Common myeloid progenitor, CD34-positive (primary cell): Measurements from ENCODE around the gene ID1. TPM values are rescaled to one million over a fixed set of nuclear protein-coding genes. Genes with fewer than 3 reads are reported as not detected.

Experiments used
- CTCF ChIA-PET: fragments of 350-600 bp; sonication (Branson Sonifier 250); formaldehyde crosslinking; loops from one replicate; lab custom pipeline; 2021; ENCODE audit warnings: antibody characterized with exemption; lab: Charles Lee
- POLR2A ChIA-PET: fragments of 350-600 bp; sonication (Branson Sonifier 250); formaldehyde crosslinking; loops from one replicate; lab custom pipeline; 2021; ENCODE audit warnings: antibody characterized with exemption; lab: Charles Lee
- DNase-seq, 3 donors: peaks; one replicate each; pipeline versions ENCODE4 v3.0.0 to v3.0.0-alpha.2; 2013
- H3K27ac ChIP-seq, 2 experiments: 1 replicate in 1 of 2; 2 replicates in 1 of 2; pipeline ENCODE4 v1.7.0; 2013; ENCODE audit warnings: inconsistent platforms in 2 of 2, low read length in 2 of 2, mild to moderate bottlenecking in 2 of 2, low read depth in 1 of 2, moderate library complexity in 1 of 2; ENCODE audit not compliant: severe bottlenecking in 2 of 2, insufficient read depth in 1 of 2, poor library complexity in 1 of 2
- H3K27me3 ChIP-seq, 5 experiments: replicated peaks in 2 of 5; 1 replicate in 3 of 5; 2 replicates in 2 of 5; pipeline versions ENCODE4 v1.6.1 to v1.7.0; 2013; ENCODE audit warnings: low read length in 4 of 5, mild to moderate bottlenecking in 2 of 5, moderate library complexity in 2 of 5, inconsistent platforms in 1 of 5; ENCODE audit not compliant: insufficient read depth in 5 of 5, control insufficient read depth in 4 of 5
- H3K36me3 ChIP-seq, 4 experiments: 1 replicate in 2 of 4; 2 replicates in 2 of 4; pipeline versions ENCODE4 v1.6.1 to v1.7.0; 2013; ENCODE audit warnings: low read length in 3 of 4, control low read depth in 1 of 4, mild to moderate bottlenecking in 1 of 4; ENCODE audit not compliant: control insufficient read depth in 4 of 4, insufficient read depth in 4 of 4
- H3K4me1 ChIP-seq, 4 experiments: 1 replicate in 3 of 4; 2 replicates in 1 of 4; pipeline versions ENCODE4 v1.6.1 to v1.7.1; 2013; ENCODE audit warnings: low read length in 3 of 4, mild to moderate bottlenecking in 3 of 4, control low read depth in 1 of 4, inconsistent platforms in 1 of 4, moderate library complexity in 1 of 4; ENCODE audit not compliant: control insufficient read depth in 4 of 4, insufficient read depth in 4 of 4; ENCODE audit errors: control extremely low read depth in 1 of 4
- H3K4me3 ChIP-seq, 7 experiments: 1 replicate in 4 of 7; 2 replicates in 3 of 7; pipeline versions ENCODE4 v1.5.1 to v1.7.0; 2013; ENCODE audit warnings: mild to moderate bottlenecking in 7 of 7, low read length in 6 of 7, moderate library complexity in 6 of 7, inconsistent platforms in 2 of 7, low read depth in 2 of 7, control low read depth in 1 of 7; ENCODE audit not compliant: insufficient read depth in 4 of 7, control insufficient read depth in 1 of 7; ENCODE audit errors: extremely low read depth in 1 of 7
- H3K9me3 ChIP-seq, 5 experiments: 1 replicate in 4 of 5; 2 replicates in 1 of 5; pipeline versions ENCODE4 v1.6.1 to v1.7.1; 2013; ENCODE audit warnings: low read length in 4 of 5, mild to moderate bottlenecking in 2 of 5, inconsistent platforms in 1 of 5, low read depth in 1 of 5, moderate library complexity in 1 of 5; ENCODE audit not compliant: control insufficient read depth in 4 of 5, insufficient read depth in 2 of 5; ENCODE audit errors: control extremely low read depth in 1 of 5
- WGBS: methylation state at CpG from one replicate; pipeline ENCODE4 v1.1.5; 2013; ENCODE audit not compliant: insufficient coverage; 5-methylcytosine and 5-hydroxymethylcytosine counted together
- polyA plus RNA-seq: library from polyadenylated mRNA; unstranded; fragments of 120-200 nt; gene quantifications from one replicate; pipeline ENCODE4 v1.2.1, GENCODE V29; 2013

ID1 gene
- polyA plus RNA-seq: 125 TPM

DNA sequence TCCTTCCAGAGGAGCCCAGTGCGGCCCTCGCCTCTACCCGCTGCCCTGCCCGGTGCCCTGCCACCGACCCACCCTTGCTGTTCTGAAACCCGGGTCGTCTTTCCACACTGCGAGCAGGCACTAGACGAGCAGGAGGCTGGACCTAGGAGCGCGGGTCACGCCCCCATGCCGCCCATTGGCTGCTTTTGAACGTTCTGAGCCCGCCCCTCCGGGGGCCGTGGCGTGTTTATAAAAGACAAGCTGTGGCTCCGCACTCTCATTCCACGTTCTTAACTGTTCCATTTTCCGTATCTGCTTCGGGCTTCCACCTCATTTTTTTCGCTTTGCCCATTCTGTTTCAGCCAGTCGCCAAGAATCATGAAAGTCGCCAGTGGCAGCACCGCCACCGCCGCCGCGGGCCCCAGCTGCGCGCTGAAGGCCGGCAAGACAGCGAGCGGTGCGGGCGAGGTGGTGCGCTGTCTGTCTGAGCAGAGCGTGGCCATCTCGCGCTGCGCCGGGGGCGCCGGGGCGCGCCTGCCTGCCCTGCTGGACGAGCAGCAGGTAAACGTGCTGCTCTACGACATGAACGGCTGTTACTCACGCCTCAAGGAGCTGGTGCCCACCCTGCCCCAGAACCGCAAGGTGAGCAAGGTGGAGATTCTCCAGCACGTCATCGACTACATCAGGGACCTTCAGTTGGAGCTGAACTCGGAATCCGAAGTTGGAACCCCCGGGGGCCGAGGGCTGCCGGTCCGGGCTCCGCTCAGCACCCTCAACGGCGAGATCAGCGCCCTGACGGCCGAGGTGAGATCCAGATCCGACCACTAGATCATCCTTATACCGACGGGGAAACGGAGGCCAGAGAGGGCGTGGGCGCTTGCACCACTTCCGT lies at the start of gene ID1:
Gene ID1 (plus strand): TSS at position 259 of the 871 bp plus-strand sequence. CDS start 99 bp downstream, at position 358.
- peak within 1 kb of the TSS; percentile 61 to 83 for H3K27ac ChIP-seq

GRCh38 chr20:31559704-31560093 lies 45.4 kb upstream of the ID1 start:
- whole genome bisulfite sequencing: 43% methylated on average over 1 of the region's 2 CpGs
- Histone ChIP-seq H3K4me1 (peaks cover 0 to 16% (median 13%) of the 10 kb centered on the region in 4 experiments), H3K4me3 (no peak overlapping the region), H3K36me3 (peaks cover 14 to 77% (median 49%) of the 10 kb centered on the region in 4 experiments), H3K9me3 (no peaks in the 10 kb centered on the region), H3K27ac (no peak overlapping the region), H3K27me3 (no peaks in the 10 kb centered on the region)
- POLR2A ChIA-PET: interaction anchor here (0.7 to 3.8 kb wide), 4 partner anchors 18 to 164 kb away, joined by 3 to 28 read pairs (median 8); partner anchors contain the start of gene ID1
- no peak for DNase-seq
- CTCF ChIA-PET: interaction anchor here (1.0 to 28.5 kb wide), 12 partner anchors 8 to 164 kb away, joined by 3 to 1047 read pairs (median 8); partner anchors contain the start of gene ID1

More for the DNA sequence above, at the start of gene ID1:
- DNase-seq: peak; percentile 91 to 96 (median 95)
- POLR2A ChIA-PET: interaction anchor here (0.6 to 12.4 kb wide), 10 partner anchors 11 to 118 kb away, joined by 3 to 292 read pairs (median 6); no protein-coding TSS in a partner anchor
- peaks cover 0 to 21% (median 0%) of the 10 kb centered on the region in 5 experiments for H3K27me3 ChIP-seq
- CTCF ChIA-PET: interaction anchor here (0.9 to 19.9 kb wide), 7 partner anchors 8 to 118 kb away, joined by 3 to 1047 read pairs (median 18); no protein-coding TSS in a partner anchor
- H3K4me3 ChIP-seq: peak within 1 kb of the TSS; percentile 67 to 92 (median 81)
- H3K9me3 ChIP-seq: no peaks in the 10 kb centered on the region
- H3K4me1 ChIP-seq: peaks cover 4 to 61% (median 49%) of the 10 kb centered on the region in 4 experiments
- WGBS: under 1% methylated on average over 74 of the region's 74 CpGs
- no peaks in the 10 kb centered on the region for H3K36me3 ChIP-seq

- H3K36me3 ChIP-seq: peaks cover 9 to 71% (median 45%) of the 10 kb centered on the region in 4 experiments
- peak; percentile 86 to 95 (median 92) for DNase-seq
- 14% methylated on average over 6 of the region's 6 CpGs for WGBS
- no peak overlapping the region for H3K4me3 ChIP-seq
- peak overlapping the region in 1 of 2 experiments; percentile 50 for H3K27ac ChIP-seq
- H3K4me1 ChIP-seq: peaks cover 0 to 16% (median 13%) of the 10 kb centered on the region in 4 experiments
- CTCF ChIA-PET: interaction anchor here (0.9 to 28.5 kb wide), 16 partner anchors 8 to 164 kb away, joined by 3 to 1047 read pairs (median 6); partner anchors contain the start of gene ID1
- no peaks in the 10 kb centered on the region for H3K27me3 ChIP-seq
- H3K9me3 ChIP-seq: no peaks in the 10 kb centered on the region
- POLR2A ChIA-PET: interaction anchor here (0.6 to 3.8 kb wide), 6 partner anchors 19 to 267 kb away, joined by 3 to 28 read pairs (median 4); partner anchors contain the start of gene ID1
Measured at GRCh38 chr20:31560094-31560745, 44.9 kb upstream of the ID1 start.

DNA sequence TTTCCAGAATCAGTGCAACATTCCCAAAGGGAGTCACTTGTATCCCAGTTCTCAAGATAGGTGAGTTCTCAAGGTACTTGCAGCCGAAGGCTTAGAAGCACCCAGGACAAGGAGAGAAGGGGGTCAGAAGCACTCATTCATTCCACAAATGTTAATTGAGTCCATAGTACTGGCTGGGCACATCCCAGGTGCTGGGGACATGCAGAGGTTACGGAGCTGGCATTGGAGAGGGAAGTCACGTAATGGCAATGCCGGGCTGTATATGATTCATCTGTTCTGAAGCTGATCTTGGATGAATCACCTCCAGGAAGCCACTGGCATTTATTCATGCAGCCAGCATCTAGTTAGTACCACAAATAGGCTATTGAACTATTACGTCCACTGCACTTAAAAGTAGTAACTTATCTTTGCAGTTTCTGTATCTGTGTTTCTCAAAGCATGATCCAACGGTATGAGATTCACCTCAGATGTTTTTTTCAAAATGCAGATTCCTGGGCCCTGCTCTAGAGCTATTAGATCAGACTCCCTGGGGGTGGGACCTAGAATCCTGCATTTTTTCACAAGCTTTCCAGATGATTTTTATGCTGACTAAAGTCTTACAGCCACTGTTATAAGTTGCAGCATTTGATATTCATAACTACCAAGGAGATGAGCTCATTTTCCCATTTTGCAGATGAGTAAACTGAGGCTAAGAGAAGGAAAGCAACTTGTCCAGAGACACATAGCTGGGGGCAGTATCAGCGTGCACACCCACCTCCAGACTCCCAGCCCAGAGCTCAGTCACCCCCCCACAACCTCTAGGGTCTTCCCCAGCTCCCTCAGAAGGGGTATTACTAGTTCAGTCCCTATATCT lies 44.1 kb upstream of the ID1 start:
- H3K9me3 ChIP-seq: no peaks in the 10 kb centered on the region
- WGBS: 88% methylated on average over 6 of the region's 7 CpGs

GRCh38 chr20:31562241-31562640 lies 42.8 kb upstream of the ID1 start:
- Histone ChIP-seq H3K9me3 (no peaks in the 10 kb centered on the region), H3K27me3 (no peaks in the 10 kb centered on the region), H3K36me3 (peaks cover 7 to 78% (median 53%) of the 10 kb centered on the region in 4 experiments), H3K4me1 (peaks cover 0 to 27% (median 18%) of the 10 kb centered on the region in 4 experiments), H3K4me3 (no peak overlapping the region), H3K27ac (no peak overlapping the region)
- 100% methylated on average over 1 of the region's 1 CpG for WGBS
- ChIA-PET POLR2A (interaction anchor here (1.1 to 3.8 kb wide), 5 partner anchors 10 to 50 kb away, joined by 3 to 28 read pairs (median 7); partner anchors contain the start of gene ID1), CTCF (interaction anchor here (0.9 to 28.5 kb wide), 18 partner anchors 11 to 176 kb away, joined by 3 to 1047 read pairs (median 6); partner anchors contain the start of gene ID1)
- DNase-seq: no peak

More for the DNA sequence above, 44.1 kb upstream of the ID1 start:
- Histone ChIP-seq H3K27me3 (no peaks in the 10 kb centered on the region), H3K27ac (peak overlapping the region in 1 of 2 experiments; percentile 50), H3K36me3 (peaks cover 7 to 75% (median 46%) of the 10 kb centered on the region in 4 experiments), H3K4me3 (no peak overlapping the region), H3K4me1 (peaks cover 0 to 16% (median 13%) of the 10 kb centered on the region in 4 experiments)
- DNase-seq: peak in 2 of 3 donors; percentile 38 to 48
- ChIA-PET POLR2A (interaction anchor here (0.5 to 3.8 kb wide), 6 partner anchors 19 to 266 kb away, joined by 3 to 28 read pairs (median 4); partner anchors contain the start of gene ID1), CTCF (interaction anchor here (0.9 to 28.5 kb wide), 23 partner anchors 7 to 200 kb away, joined by 3 to 1047 read pairs (median 5); partner anchors contain the start of gene ID1)
